ENCODE measurements around the gene MCRS1. TPM values are rescaled to one million over a fixed set of nuclear protein-coding genes. Genes with fewer than 3 reads are reported as not detected.

MCRS1 gene
- total RNA-seq, 1 experiment from 2014 or later, result 103 TPM

- DNase-seq, result no peak
- no peaks in the 10 kb centered on the region for H3K79me1 ChIP-seq (ENCODE audit: insufficient read depth, low read depth, low read length, poor library complexity, severe bottlenecking)
- no peaks in the 10 kb centered on the region for H3K4me1 ChIP-seq (ENCODE audit: insufficient read depth, low read length)
- no peak overlapping the region for H3K4me2 ChIP-seq (ENCODE audit: insufficient read depth, insufficient read length, low read length)
- H2BK5ac ChIP-seq (ENCODE audit: insufficient read length, low read length), result no peak overlapping the region
- H4K5ac ChIP-seq (ENCODE audit: insufficient read length, low read depth, low read length), result no peak overlapping the region
- H2BK20ac ChIP-seq (ENCODE audit: low read depth, low read length, poor library complexity, severe bottlenecking), result no peak overlapping the region
- Mint-ChIP-seq H3K27ac (no peak overlapping the region), H3K9me3 (no peaks in the 10 kb centered on the region), H3K36me3 (ENCODE audit: insufficient read depth in 1 of 3, low read depth in 3 of 3) (0 out of 7 replicates have a peak, but pooled peaks cover 0 to 4% (median 0%) of the 10 kb centered on the region in 3 experiments), H3K27me3 (ENCODE audit: low read depth) (no peaks in the 10 kb centered on the region; the same call in 1 of the 2 replicates), H3K4me3 (no peak overlapping the region), H3K4me1 (no peaks in the 10 kb centered on the region)
- no peak overlapping the region for H2BK15ac ChIP-seq (ENCODE audit: low read depth, low read length)
- H4K20me1 ChIP-seq (ENCODE audit: control insufficient read depth, insufficient read depth, insufficient read length), result no peaks in the 10 kb centered on the region
- no CpG with 5 or more reads among the region's 1 CpG for WGBS (ENCODE audit: extremely low coverage, insufficient read length, low lambda C conversion rate)
- no peak overlapping the region for H2AFZ ChIP-seq (ENCODE audit: low read length)
- no peak overlapping the region for H4K91ac ChIP-seq (ENCODE audit: insufficient read length, low read depth, low read length)
- no peak overlapping the region for H3K18ac ChIP-seq (ENCODE audit: insufficient read length, low read depth, low read length)
- no peak overlapping the region for H3K4ac ChIP-seq (ENCODE audit: low read depth, low read length)
- H3K56ac ChIP-seq (ENCODE audit: insufficient read length, low read depth, low read length), result no peak overlapping the region
- no peaks in the 10 kb centered on the region for H3K23me2 ChIP-seq (ENCODE audit: insufficient read length, low read depth, low read length, poor library complexity, severe bottlenecking)
- H2BK12ac ChIP-seq (ENCODE audit: insufficient read length, low read depth, low read length), result no peak overlapping the region
- TF ChIP-seq CTCF (conservative IDR thresholded peaks at IDR 0.05), result no peak
- H3K9me3 ChIP-seq (ENCODE audit: control insufficient read depth, low read depth, low read length), result no peaks in the 10 kb centered on the region
- no peaks in the 10 kb centered on the region for H3K79me2 ChIP-seq (ENCODE audit: insufficient read depth, low read length)
- H4K8ac ChIP-seq (replicated peaks; ENCODE audit: insufficient read length, low read depth, low read length), result no peak overlapping the region
- peak overlapping the region; percentile 19 for H3K9ac ChIP-seq (ENCODE audit: extremely low read depth, insufficient read length, low read length)
- no peaks in the 10 kb centered on the region for H3K27me3 ChIP-seq (ENCODE audit: insufficient read depth, low read length)
- no peak overlapping the region for H3K14ac ChIP-seq (ENCODE audit: insufficient read depth, low read length)
- no peak overlapping the region for H3K27ac ChIP-seq (ENCODE audit: insufficient read length, low read depth, low read length)
- H3T11ph ChIP-seq (ENCODE audit: low read length), result no peak overlapping the region
- no peak overlapping the region for H3K23ac ChIP-seq (ENCODE audit: insufficient read length, low read depth, low read length)
- no peak overlapping the region for H2BK120ac ChIP-seq (ENCODE audit: low read depth, low read length, poor library complexity, severe bottlenecking)
- H2AK5ac ChIP-seq (ENCODE audit: insufficient read length, low read length), result no peak overlapping the region
Measured at GRCh38 chr12:49512546-49512945, 55.4 kb downstream of the MCRS1 start.

Measured in H9 (cell line).